Kidney tubule cell (primary cell): ENCODE results near the gene HEMK1.

Experiments used
- DNase-seq: peaks from one replicate; pipeline ENCODE4 v3.0.0-alpha.2; 2018; ENCODE audit warnings: low spot score

HEMK1 gene

GRCh38 chr3:50542177-50543034 is 26.9 kb upstream of the HEMK1 start:
- DNase-seq = peak; percentile 69

DNA sequence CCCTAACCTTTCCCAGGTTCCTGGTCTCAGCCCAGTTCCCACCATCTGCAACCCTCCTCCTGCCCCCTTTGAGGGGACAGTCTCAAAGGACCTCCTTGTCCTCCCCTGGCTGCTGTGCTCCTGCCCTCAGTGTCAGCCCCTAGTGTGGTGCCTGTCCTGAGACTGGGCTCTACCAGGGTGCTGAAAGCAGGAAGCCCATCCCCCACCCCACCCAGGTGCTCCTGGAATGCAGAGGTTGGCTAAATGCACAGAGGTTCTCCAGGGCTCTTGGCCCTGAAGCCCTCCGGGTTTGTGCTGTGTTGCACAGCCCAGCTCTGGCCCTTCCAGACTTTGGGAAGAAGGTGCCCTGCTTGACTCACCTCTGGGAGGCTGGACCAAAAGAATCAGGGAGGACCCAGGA is 23.5 kb upstream of the HEMK1 start:
- no peak for DNase-seq

DNA sequence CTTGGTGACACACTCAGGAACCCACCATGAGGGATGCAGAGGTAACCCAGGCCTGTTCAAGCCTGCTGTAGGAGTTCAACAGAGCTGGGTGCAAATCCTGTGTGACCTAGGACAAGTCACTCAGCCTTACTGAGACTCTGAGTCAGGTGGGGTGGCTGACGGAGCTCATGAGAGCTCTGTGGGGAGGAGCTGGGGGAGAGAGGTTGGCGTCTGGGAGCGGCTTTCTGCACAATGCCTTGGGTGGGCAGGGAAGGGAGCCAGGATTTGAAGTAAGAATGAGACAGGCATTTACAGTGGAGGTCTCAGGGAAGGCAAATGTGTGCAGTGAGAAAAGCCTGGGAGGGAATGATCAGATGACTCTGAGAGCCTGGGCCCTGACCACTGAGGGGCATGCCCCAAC is 20.1 kb upstream of the HEMK1 start:
- no peak for DNase-seq

- DNase-seq = peak; percentile 46
These were observed 19.1 kb upstream of the HEMK1 start for GRCh38 chr3:50550079-50550736.

DNA sequence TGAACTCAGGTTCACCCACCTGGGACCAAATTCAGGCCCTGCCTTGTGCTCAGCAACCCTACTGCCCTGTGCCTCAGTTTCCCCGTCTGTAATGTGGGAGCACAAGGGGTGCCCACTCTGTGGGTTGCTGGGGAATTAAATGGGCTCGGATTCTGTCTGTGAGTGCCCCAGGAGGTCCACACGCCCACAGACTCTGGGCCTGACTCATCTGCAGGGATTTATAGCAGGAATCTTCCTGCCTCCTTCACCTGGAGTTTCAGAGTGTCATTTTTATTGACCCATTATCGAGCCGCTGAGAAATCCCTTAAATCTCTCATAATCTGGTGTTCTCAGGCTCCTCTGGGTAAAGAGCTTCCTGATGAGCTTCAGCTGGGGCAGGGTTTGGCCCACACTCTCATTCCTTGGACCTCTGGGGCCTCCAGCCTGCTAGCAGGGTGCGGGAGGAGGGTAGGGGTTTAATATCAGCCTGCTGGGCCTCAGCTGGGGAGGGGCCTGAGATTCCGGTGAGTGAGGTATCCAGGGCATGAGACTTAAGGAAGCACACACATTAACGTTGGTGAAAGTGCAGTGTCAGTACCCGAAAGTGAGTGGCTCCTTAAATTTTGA is 18.2 kb upstream of the HEMK1 start:
- DNase-seq = no peak

- DNase-seq = no peak
These were observed 17.5 kb upstream of the HEMK1 start for GRCh38 chr3:50551681-50552435.

DNA sequence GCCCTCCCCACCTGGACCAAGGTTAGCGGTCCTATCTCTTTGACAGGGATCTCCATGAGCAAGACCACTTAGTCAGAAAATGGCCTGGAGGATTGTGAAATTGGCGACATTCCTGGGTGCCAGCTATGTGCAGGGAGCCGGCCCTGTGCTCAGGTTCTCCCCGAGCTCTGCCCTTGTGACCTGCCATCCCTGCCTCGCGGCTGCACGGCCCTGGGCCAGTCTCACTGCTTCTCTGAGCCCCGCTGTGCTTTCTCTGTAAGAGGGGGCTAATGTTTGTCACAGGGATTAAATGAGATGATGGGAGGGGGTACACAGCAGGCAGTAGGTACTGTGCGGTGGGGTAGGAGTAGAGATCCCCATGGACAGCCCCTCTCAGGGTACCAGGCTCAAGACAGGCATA is 16.7 kb upstream of the HEMK1 start:
- DNase-seq = no peak

DNA sequence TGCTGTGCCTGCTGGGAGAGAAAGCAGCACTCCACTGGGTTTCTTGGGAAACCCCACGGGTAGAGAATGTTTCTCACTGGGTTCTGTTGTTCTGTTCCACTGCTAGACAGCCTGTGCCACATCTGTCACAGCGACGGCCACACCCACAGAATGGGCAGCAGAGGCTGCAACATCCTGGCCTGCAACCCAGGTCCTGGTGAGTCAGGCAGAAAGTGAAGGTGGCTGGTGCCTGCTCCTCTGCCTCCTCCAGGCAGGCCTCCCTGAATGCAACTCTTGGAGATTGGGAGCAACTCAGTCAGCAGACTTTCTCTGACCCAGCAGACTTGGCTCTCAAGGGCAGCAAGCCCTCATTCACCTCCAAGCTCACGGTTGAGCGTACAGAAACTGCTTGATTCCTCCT is 14.8 kb upstream of the HEMK1 start:
- DNase-seq = no peak

- no peak for DNase-seq
These were observed 12.2 kb upstream of the HEMK1 start for GRCh38 chr3:50557106-50557505.

GRCh38 chr3:50557915-50558314 is 11.4 kb upstream of the HEMK1 start:
- no peak for DNase-seq

DNA sequence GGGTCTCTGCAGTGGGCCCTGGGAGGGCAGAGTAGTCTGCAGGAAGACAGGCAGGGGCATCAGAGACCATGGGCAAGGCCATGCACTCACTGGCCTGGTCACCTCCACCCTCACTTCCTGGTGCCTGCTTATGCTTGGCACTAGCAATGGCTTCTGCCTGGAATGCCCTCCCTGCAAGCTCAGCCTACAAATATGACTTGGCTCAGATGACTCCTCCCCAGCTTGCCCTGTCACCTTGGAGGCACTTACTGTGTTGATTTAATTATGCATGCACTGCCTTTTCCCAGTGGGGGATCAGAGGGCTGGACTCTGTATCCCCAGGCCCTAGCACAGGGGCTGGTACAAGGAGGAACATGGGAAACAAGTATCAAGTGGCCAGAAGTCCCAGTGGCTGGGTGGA is 9.6 kb upstream of the HEMK1 start:
- peak; percentile 73 for DNase-seq

DNA sequence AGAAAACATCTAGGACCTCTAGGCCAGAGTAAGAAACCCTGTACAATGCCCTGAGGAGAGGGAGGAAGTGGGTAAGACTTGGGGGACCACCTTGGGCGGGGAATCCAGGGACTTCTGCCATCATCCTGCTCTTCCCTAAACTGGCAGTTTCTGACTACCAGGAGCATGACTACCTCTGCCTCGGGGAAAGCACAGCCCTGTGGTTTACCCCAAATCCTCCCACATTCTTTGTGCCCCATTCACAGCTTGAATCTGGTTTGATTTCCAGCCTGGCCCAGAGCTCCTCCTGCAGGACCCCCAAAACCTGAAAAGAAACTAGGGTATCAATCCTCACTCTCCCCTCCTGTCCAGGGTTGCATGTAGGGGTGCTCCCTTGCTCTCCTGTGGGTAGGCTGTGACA is 6.5 kb upstream of the HEMK1 start:
- peak; percentile 33 for DNase-seq

- no peak for DNase-seq
These were observed 5.5 kb upstream of the HEMK1 start for GRCh38 chr3:50563867-50564266.

DNA sequence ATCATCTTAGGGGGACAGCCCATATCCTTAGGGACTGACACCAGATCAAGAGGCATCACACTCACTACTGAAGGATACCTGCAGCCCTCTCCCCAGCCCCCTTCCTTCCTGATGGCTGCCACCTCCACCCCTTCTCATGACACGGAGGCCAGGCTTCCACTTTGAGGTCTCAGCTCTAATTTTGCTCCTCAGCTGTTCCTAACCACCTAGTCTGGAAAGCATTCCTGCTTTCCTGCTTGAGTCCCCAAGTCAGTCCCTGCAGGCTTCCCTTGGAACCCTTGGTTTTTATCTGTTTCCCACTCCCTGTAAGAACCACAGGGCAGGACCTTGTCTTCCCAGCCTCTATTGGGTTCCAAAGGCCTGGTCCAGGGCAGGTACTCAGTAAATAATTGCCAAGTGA is 5.0 kb upstream of the HEMK1 start:
- no peak for DNase-seq

DNA sequence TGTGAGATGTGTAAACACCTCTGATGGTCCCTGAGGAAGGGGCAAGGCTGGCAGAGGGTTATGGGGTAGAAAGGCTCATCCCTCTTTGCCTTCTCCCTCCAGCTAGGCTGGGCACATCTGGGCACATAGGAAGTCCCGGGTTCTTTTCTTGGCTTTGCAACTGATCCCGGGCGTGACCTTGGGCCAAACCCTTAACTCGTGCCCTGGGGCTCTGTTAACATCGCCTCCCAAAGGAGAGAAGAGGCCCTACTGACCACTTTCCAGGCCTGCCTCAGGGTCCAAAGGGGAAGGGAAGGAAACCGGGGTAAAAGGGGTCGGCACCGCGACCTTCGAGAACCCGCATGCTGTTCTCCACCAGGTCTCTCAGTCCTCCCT is 2.3 kb upstream of the HEMK1 start:
- DNase-seq = no peak

- DNase-seq = peak; percentile 89
These were observed 1.7 kb upstream of the HEMK1 start, which contains the start of gene C3orf18 for GRCh38 chr3:50567386-50568167. Gene C3orf18, minus strand, starts transcription at chr3:50567747. Its CDS starts 2,048 bp downstream, at chr3:50565699.

GRCh38 chr3:50570508-50571279 is 1.4 kb downstream of the HEMK1 start:
- DNase-seq = no peak

DNA sequence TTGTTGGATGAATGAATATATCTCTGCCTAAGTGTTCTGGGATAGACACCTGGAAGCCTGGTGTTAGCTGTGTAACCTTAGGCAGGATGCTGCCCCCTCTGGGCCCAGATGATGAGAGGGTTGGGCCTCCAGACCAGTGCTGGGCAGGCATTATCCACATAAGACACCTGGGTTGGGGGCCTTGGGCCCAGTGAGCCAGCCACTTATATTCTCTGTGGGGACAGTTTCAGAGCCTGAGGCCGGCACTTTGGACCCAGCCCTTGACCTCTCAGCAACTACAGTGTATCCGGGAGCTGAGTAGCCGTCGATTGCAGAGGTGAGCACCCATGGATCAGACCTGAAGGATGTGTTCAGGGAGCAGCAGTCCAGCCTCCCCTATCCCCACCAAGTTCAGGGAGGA is 2.2 kb downstream of the HEMK1 start:
- no peak for DNase-seq

- DNase-seq = peak; percentile 75
These were observed 2.8 kb downstream of the HEMK1 start for GRCh38 chr3:50572158-50572557.

- DNase-seq = no peak
These were observed 3.6 kb downstream of the HEMK1 start for GRCh38 chr3:50572801-50573371.
